Caco-2 (cell line): Measurements from ENCODE around the gene ID1. TPM values are rescaled to one million over a fixed set of nuclear protein-coding genes. Genes with fewer than 3 reads are reported as not detected.
"Not testable (repeated sequence)": the region's sequence is repeated elsewhere in the genome, so short reads cannot be mapped to it uniquely, and the experiment has no call there.

Source experiments
- BruUV-seq: library from RNA; stranded (reverse); fragments of 400-500 nt; replicated peaks from 2 replicates; lab custom pipeline; 2021; lab: Mats Ljungman, UMichigan
- CTCF ChIA-PET: fragments of 300-600 bp; sonication (Branson Sonifier 250); formaldehyde crosslinking; loops from one replicate; lab custom pipeline; 2022; ENCODE audit warnings: antibody characterized with exemption; lab: Charles Lee
- POLR2A ChIA-PET: fragments of 300-600 bp; sonication (Branson Sonifier 250); formaldehyde crosslinking; loops from one replicate; lab custom pipeline; 2022; ENCODE audit warnings: antibody characterized with exemption; lab: Charles Lee
- DNase-seq, 2 experiments: peaks; one replicate each; pipeline versions ENCODE4 v3.0.0 to v3.0.0-alpha.2; 2020 to 2022
- H3K27me3 ChIP-seq: replicated peaks from 2 replicates; pipeline ENCODE4 v1.6.0; 2011; ENCODE audit warnings: low read length; ENCODE audit not compliant: control insufficient read depth, insufficient read depth
- H3K36me3 ChIP-seq: 2 replicates; pipeline ENCODE4 v1.5.1; 2011; ENCODE audit warnings: low read length; ENCODE audit not compliant: control insufficient read depth, insufficient read depth
- H3K4me1 ChIP-seq: fragments of 250-450 bp; sonication (Bioruptor Pico); 2 replicates; pipeline ENCODE4 v1.5.1; 2020; ENCODE audit warnings: mild to moderate bottlenecking
- H3K4me3 ChIP-seq: 2 replicates; pipeline ENCODE4 v1.5.1; 2011; ENCODE audit warnings: low read depth, mild to moderate bottlenecking, control low read depth, low read length
- H3K9me3 ChIP-seq: fragments of 250-450 bp; sonication (Bioruptor Pico); 2 replicates; pipeline ENCODE4 v1.5.1; 2020; ENCODE audit warnings: mild to moderate bottlenecking, moderate library complexity
- H3K27ac Mint-ChIP-seq: one replicate; pipeline ENCODE4 v1.8.0; 2022; ENCODE audit warnings: mixed read lengths; ENCODE audit not compliant: unreplicated experiment
- H3K27me3 Mint-ChIP-seq: one replicate; pipeline ENCODE4 v1.8.0; 2022; ENCODE audit warnings: mixed read lengths; ENCODE audit not compliant: insufficient read depth, unreplicated experiment
- H3K36me3 Mint-ChIP-seq: one replicate; pipeline ENCODE4 v1.8.0; 2022; ENCODE audit warnings: mild to moderate bottlenecking, mixed read lengths; ENCODE audit not compliant: insufficient read depth, unreplicated experiment
- H3K4me1 Mint-ChIP-seq: one replicate; pipeline ENCODE4 v1.8.0; 2022; ENCODE audit warnings: low read depth, mixed read lengths; ENCODE audit not compliant: unreplicated experiment
- H3K4me3 Mint-ChIP-seq: one replicate; pipeline ENCODE4 v1.8.0; 2022; ENCODE audit warnings: mild to moderate bottlenecking, moderate library complexity, mixed read lengths; ENCODE audit not compliant: unreplicated experiment
- H3K9me3 Mint-ChIP-seq: one replicate; pipeline ENCODE4 v1.8.0; 2022; ENCODE audit warnings: mixed read lengths; ENCODE audit not compliant: unreplicated experiment
- intact Hi-C: fragments of 100-400 bp; cut with micrococcal nuclease; formaldehyde crosslinking; loops from one replicate; pipeline ENCODE4 v1.10.0; 2022; ENCODE audit not compliant: unreplicated experiment
- total RNA-seq: library from RNA; stranded (reverse); gene quantifications from 2 replicates; pipeline ENCODE4 v1.2.3, GENCODE V29; 2022
- TF ChIP-seq, protein P1 (sequence below), 2 experiments: fragments of 200-600 bp in 1 of 2; IDR thresholded peaks; 1 replicate in 1 of 2; 2 replicates in 1 of 2; pipeline versions ENCODE4 v1.5.1 to v1.8.0; 2011 to 2022; ENCODE audit warnings: antibody characterized with exemption in 1 of 2, control low read depth in 1 of 2, inconsistent platforms in 1 of 2, low read depth in 1 of 2, low read length in 1 of 2, mild to moderate bottlenecking in 1 of 2, moderate library complexity in 1 of 2; ENCODE audit not compliant: insufficient read depth in 1 of 2, severe bottlenecking in 1 of 2, unreplicated experiment in 1 of 2

The ID1 gene
- total RNA-seq, 1 experiment from 2014 or later: 163 TPM

DNA sequence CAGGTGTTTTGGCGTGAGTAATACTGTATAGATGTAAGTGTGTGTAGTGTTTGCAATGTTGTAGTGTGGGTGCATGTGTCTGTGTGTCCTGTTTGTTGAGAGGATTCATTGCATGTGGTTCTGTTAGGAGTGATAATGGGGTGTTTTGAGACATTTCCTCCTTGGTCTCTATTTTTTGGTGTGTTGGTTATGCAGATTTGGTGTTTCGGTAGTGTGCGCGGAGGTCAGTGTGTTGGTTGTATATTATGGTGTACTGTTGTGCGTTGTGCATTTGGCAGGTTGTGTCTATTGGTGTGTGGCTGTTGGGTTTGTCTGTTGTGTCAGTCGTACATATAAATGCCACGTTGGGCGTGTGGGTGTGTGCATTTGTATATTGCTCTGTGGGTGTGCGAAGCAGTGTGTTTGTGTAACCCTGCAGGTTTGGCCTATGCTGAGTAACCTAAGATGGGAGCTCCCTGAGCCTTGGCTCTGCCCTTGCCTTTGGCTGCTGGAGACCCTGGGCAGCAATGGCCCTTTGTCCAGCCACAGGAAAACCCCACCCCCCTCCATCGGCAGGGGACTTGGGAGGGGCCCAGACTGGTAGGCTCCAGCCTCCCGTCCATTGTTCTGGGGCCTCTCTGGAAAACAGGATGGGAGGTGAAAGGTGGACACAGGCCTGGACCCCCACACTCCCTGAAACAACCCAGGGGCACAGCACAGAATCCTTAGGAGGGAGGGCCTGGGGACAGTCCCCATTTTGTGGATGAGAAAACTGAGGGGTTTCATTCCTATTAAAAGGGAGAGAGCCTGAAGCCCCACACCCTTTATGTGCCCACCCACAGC is 10.3 kb upstream of the ID1 start:
- CTCF ChIA-PET: interaction anchor here (1.3 to 2.5 kb wide), 3 partner anchors 12 to 18 kb away, joined by 3 to 15 read pairs (median 3); no protein-coding TSS in a partner anchor
- Histone ChIP-seq H3K9me3 (no peaks in the 10 kb centered on the region), H3K4me1 (peaks cover 25% of the 10 kb centered on the region), H3K36me3 (no peaks in the 10 kb centered on the region), H3K27me3 (no peaks in the 10 kb centered on the region), H3K4me3 (no peak overlapping the region)
- Mint-ChIP-seq H3K4me3 (no peak overlapping the region), H3K9me3 (no peaks in the 10 kb centered on the region), H3K27me3 (no peaks in the 10 kb centered on the region), H3K36me3 (no peaks in the 10 kb centered on the region), H3K27ac (peak overlapping the region; percentile 1), H3K4me1 (peaks cover 21% of the 10 kb centered on the region)
- intact Hi-C loops: loop anchor here (1.0 kb wide), 2 partner anchors 9 to 14 kb away; no protein-coding TSS in a partner anchor
- POLR2A ChIA-PET: interaction anchor here (1.5 kb wide), 1 partner anchor 21 kb away, joined by 7 read pairs; no protein-coding TSS in a partner anchor
- TF ChIP-seq, protein P1, sequence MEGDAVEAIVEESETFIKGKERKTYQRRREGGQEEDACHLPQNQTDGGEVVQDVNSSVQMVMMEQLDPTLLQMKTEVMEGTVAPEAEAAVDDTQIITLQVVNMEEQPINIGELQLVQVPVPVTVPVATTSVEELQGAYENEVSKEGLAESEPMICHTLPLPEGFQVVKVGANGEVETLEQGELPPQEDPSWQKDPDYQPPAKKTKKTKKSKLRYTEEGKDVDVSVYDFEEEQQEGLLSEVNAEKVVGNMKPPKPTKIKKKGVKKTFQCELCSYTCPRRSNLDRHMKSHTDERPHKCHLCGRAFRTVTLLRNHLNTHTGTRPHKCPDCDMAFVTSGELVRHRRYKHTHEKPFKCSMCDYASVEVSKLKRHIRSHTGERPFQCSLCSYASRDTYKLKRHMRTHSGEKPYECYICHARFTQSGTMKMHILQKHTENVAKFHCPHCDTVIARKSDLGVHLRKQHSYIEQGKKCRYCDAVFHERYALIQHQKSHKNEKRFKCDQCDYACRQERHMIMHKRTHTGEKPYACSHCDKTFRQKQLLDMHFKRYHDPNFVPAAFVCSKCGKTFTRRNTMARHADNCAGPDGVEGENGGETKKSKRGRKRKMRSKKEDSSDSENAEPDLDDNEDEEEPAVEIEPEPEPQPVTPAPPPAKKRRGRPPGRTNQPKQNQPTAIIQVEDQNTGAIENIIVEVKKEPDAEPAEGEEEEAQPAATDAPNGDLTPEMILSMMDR (IDR thresholded peaks at IDR 0.05; ENCODE audit: insufficient read depth in 1 of 2, low read depth in 1 of 2, low read length in 1 of 2, severe bottlenecking in 1 of 2, unreplicated experiment in 1 of 2): no peak
- no TSS peak for BruUV-seq
- no peak for DNase-seq

DNA sequence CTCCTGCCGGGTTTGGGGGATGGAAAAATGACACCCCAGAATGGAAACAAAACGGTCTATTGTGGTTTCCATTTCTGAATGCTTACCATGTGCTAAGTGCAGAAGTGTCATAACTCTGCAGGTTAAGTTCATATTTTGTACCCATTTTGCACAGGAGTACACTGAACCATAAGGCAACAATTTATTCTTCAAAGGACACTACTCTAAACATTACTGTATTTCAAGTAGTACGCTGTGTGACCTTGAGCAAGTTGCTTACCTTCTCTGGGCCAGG is 9.8 kb upstream of the ID1 start:
- no peaks in the 10 kb centered on the region for H3K36me3 Mint-ChIP-seq
- CTCF ChIA-PET: interaction anchor here (0.6 to 2.5 kb wide), 5 partner anchors 11 to 32 kb away, joined by 3 to 15 read pairs (median 3); no protein-coding TSS in a partner anchor
- H3K4me3 Mint-ChIP-seq: no peak overlapping the region
- peak overlapping the region; percentile 66 for H3K27ac Mint-ChIP-seq
- no peaks in the 10 kb centered on the region for H3K9me3 Mint-ChIP-seq
- peaks cover 25% of the 10 kb centered on the region for H3K4me1 ChIP-seq
- H3K27me3 ChIP-seq: no peaks in the 10 kb centered on the region
- intact Hi-C loops: loop anchor here (1.0 kb wide), 2 partner anchors 8 to 13 kb away; no protein-coding TSS in a partner anchor
- DNase-seq: no peak
- POLR2A ChIA-PET: interaction anchor here (0.5 to 1.5 kb wide), 6 partner anchors 10 to 22 kb away, joined by 4 to 8 read pairs (median 4); partner anchors contain the start of gene ID1
- no peaks in the 10 kb centered on the region for H3K36me3 ChIP-seq
- H3K9me3 ChIP-seq: no peaks in the 10 kb centered on the region
- H3K4me3 ChIP-seq: no peak overlapping the region
- no TSS peak for BruUV-seq
- peaks cover 21% of the 10 kb centered on the region for H3K4me1 Mint-ChIP-seq
- TF ChIP-seq, protein P1 (IDR thresholded peaks at IDR 0.05; ENCODE audit: insufficient read depth in 1 of 2, low read depth in 1 of 2, low read length in 1 of 2, severe bottlenecking in 1 of 2, unreplicated experiment in 1 of 2): no peak
- H3K27me3 Mint-ChIP-seq: no peaks in the 10 kb centered on the region

DNA sequence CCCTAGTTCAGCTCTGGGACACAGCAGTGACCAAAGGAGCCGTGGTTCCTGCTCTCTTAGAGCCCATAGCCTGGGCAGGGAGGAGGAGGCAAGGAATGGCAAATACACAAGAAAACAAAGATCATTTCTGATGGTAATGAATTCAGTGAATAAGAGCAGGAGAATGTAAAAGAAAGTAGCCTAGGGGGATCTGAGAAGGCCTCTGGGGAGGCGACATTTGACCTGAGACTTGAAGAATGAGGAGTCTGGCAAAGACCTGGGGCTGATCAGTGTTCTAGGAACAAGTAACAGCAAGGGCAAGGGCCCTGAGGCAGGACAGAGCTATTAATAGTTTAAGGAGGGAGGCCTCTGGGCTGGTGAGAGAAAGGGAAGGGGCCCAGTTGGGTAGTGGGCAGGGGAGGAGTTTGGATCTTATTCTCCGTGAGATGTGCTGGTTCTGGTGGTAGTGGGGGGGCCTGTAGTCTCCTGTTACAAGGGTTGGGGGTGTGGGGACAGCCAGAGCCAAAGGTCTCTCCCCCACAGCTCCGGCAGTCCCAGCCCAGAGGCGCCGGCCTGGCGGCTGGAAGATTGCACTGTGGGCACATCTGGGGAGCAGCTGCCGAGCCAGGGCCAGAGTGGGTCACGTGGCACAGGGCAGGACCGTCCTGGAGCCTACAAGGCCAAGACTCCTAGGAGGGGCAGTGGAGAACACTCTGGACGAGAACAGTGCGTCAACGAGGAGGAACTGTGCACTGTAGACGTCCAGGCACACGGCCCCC is 9.3 kb upstream of the ID1 start:
- no peaks in the 10 kb centered on the region for H3K27me3 ChIP-seq
- H3K4me3 ChIP-seq: no peak overlapping the region
- peaks cover 25% of the 10 kb centered on the region for H3K4me1 ChIP-seq
- Mint-ChIP-seq H3K9me3 (no peaks in the 10 kb centered on the region), H3K4me1 (peaks cover 21% of the 10 kb centered on the region), H3K4me3 (no peak overlapping the region), H3K36me3 (no peaks in the 10 kb centered on the region), H3K27me3 (no peaks in the 10 kb centered on the region), H3K27ac (peak overlapping the region; percentile 66)
- TF ChIP-seq, protein P1 (IDR thresholded peaks at IDR 0.05; ENCODE audit: insufficient read depth in 1 of 2, low read depth in 1 of 2, low read length in 1 of 2, severe bottlenecking in 1 of 2, unreplicated experiment in 1 of 2): no peak
- ChIA-PET CTCF (interaction anchor here (0.6 to 2.5 kb wide), 5 partner anchors 11 to 33 kb away, joined by 3 to 15 read pairs (median 3); no protein-coding TSS in a partner anchor), POLR2A (interaction anchor here (0.5 to 1.5 kb wide), 6 partner anchors 9 to 22 kb away, joined by 4 to 8 read pairs (median 4); partner anchors contain the start of gene ID1)
- intact Hi-C loops: loop anchor here (1.0 kb wide), 2 partner anchors 7 to 12 kb away; no protein-coding TSS in a partner anchor
- H3K36me3 ChIP-seq: no peaks in the 10 kb centered on the region
- H3K9me3 ChIP-seq: no peaks in the 10 kb centered on the region
- no TSS peak for BruUV-seq
- peak; percentile 61 to 87 for DNase-seq

DNA sequence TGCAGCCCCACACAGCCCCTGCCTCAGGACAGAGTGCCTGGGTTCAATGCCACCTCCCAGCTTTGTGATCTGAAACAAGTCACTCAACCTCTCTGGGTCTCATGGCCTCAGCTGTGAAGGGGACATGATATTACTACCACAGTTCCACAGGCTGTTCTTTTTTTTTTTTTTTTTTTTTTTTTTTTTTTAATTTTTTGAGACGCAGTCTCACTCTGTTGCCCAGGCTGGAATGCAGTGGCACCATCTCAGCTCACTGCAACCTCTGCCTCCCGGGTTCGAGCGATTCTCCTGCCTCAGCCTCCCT is 8.7 kb upstream of the ID1 start:
- peak overlapping the region; percentile 66 for H3K27ac Mint-ChIP-seq
- DNase-seq, H3K9me3 Mint-ChIP-seq, intact Hi-C loops, H3K36me3 Mint-ChIP-seq, H3K4me3 Mint-ChIP-seq, H3K27me3 ChIP-seq, H3K9me3 ChIP-seq, H3K27me3 Mint-ChIP-seq, BruUV-seq, H3K4me3 ChIP-seq, H3K36me3 ChIP-seq: not testable (repeated sequence)
- ChIA-PET POLR2A (interaction anchor here (0.7 to 1.5 kb wide), 7 partner anchors 9 to 43 kb away, joined by 3 to 15 read pairs (median 7); partner anchors contain the start of gene ID1), CTCF (interaction anchor here (1.3 to 2.5 kb wide), 2 partner anchors 12 to 16 kb away, joined by 3 to 15 read pairs; no protein-coding TSS in a partner anchor)
- H3K4me1 ChIP-seq: peaks cover 21% of the 10 kb centered on the region
- H3K4me1 Mint-ChIP-seq: peaks cover 21% of the 10 kb centered on the region
